Adipocyte (in vitro differentiated cells): ENCODE measurements around the gene TUBGCP2.

ENCODE experiments used
- DNase-seq: peaks from one replicate; pipeline ENCODE4 v3.0.0-alpha.2; 2015; ENCODE audit warnings: low read depth
- H3K27me3 ChIP-seq: replicated peaks from 2 replicates; pipeline ENCODE4 v1.7.0; 2013; ENCODE audit warnings: mild to moderate bottlenecking, low read length, moderate library complexity; ENCODE audit not compliant: control insufficient read depth, insufficient read depth
- H3K36me3 ChIP-seq: 2 replicates; pipeline ENCODE4 v1.7.0; 2013; ENCODE audit warnings: low read length, mild to moderate bottlenecking, moderate library complexity; ENCODE audit not compliant: control insufficient read depth, insufficient read depth, severe bottlenecking
- H3K4me1 ChIP-seq: 2 replicates; pipeline ENCODE4 v1.7.0; 2013; ENCODE audit warnings: mild to moderate bottlenecking, low read length, moderate library complexity; ENCODE audit not compliant: control insufficient read depth, insufficient read depth
- H3K4me3 ChIP-seq: 2 replicates; pipeline ENCODE4 v1.7.0; 2013; ENCODE audit warnings: mild to moderate bottlenecking, low read length, moderate library complexity
- H3K9ac ChIP-seq: 2 replicates; pipeline ENCODE4 v1.7.0; 2013; ENCODE audit warnings: mild to moderate bottlenecking, low read length, moderate library complexity
- H3K9me3 ChIP-seq: 2 replicates; pipeline ENCODE4 v1.7.0; 2013; ENCODE audit warnings: mild to moderate bottlenecking, low read length, moderate library complexity; ENCODE audit not compliant: control insufficient read depth

Gene TUBGCP2

GRCh38 chr10:133249094-133249780, 59.4 kb downstream of the TUBGCP2 start:
- H3K4me1 ChIP-seq, result peaks cover 3% of the 10 kb centered on the region
- no peak overlapping the region for H3K4me3 ChIP-seq

GRCh38 chr10:133248334-133248715, 60.3 kb downstream of the TUBGCP2 start:
- no peaks in the 10 kb centered on the region for H3K9me3 ChIP-seq
- H3K4me1 ChIP-seq, result peaks cover 3% of the 10 kb centered on the region
- no peak for DNase-seq
- no peak overlapping the region for H3K9ac ChIP-seq
- H3K36me3 ChIP-seq, result no peaks in the 10 kb centered on the region
- peaks cover 36% of the 10 kb centered on the region for H3K27me3 ChIP-seq
- H3K4me3 ChIP-seq, result no peak overlapping the region

More at GRCh38 chr10:133249094-133249780, 59.4 kb downstream of the TUBGCP2 start:
- DNase-seq, result no peak
- H3K27me3 ChIP-seq, result peaks cover 29% of the 10 kb centered on the region
- no peaks in the 10 kb centered on the region for H3K36me3 ChIP-seq
- no peaks in the 10 kb centered on the region for H3K9me3 ChIP-seq
- H3K9ac ChIP-seq, result no peak overlapping the region

GRCh38 chr10:133247681-133248333, 60.9 kb downstream of the TUBGCP2 start:
- no peak for DNase-seq
- no peaks in the 10 kb centered on the region for H3K36me3 ChIP-seq
- H3K9ac ChIP-seq, result no peak overlapping the region
- peaks cover 3% of the 10 kb centered on the region for H3K4me1 ChIP-seq
- no peak overlapping the region for H3K4me3 ChIP-seq
- peaks cover 42% of the 10 kb centered on the region for H3K27me3 ChIP-seq
- H3K9me3 ChIP-seq, result no peaks in the 10 kb centered on the region

- Histone ChIP-seq H3K9me3 (no peaks in the 10 kb centered on the region), H3K4me3 (no peak overlapping the region), H3K4me1 (peaks cover 3% of the 10 kb centered on the region), H3K36me3 (no peaks in the 10 kb centered on the region), H3K9ac (no peak overlapping the region), H3K27me3 (peaks cover 55% of the 10 kb centered on the region)
- no peak for DNase-seq
These were observed 62.4 kb downstream of the TUBGCP2 start for GRCh38 chr10:133246236-133246626.

- Histone ChIP-seq H3K9me3 (no peaks in the 10 kb centered on the region), H3K4me3 (no peak overlapping the region), H3K9ac (no peak overlapping the region), H3K4me1 (peaks cover 3% of the 10 kb centered on the region), H3K27me3 (peaks cover 57% of the 10 kb centered on the region), H3K36me3 (no peaks in the 10 kb centered on the region)
- no peak for DNase-seq
These were observed 63.0 kb downstream of the TUBGCP2 start for GRCh38 chr10:133245439-133246235.

GRCh38 chr10:133243593-133243992, 65.1 kb downstream of the TUBGCP2 start:
- Histone ChIP-seq H3K4me3 (no peak overlapping the region), H3K9me3 (no peaks in the 10 kb centered on the region), H3K27me3 (peaks cover 54% of the 10 kb centered on the region), H3K4me1 (peaks cover 3% of the 10 kb centered on the region), H3K36me3 (no peaks in the 10 kb centered on the region), H3K9ac (no peak overlapping the region)
- no peak for DNase-seq

- DNase-seq, result no peak
- Histone ChIP-seq H3K4me3 (no peak overlapping the region), H3K4me1 (peaks cover 3% of the 10 kb centered on the region), H3K36me3 (no peaks in the 10 kb centered on the region), H3K9ac (no peak overlapping the region), H3K27me3 (peaks cover 48% of the 10 kb centered on the region), H3K9me3 (no peaks in the 10 kb centered on the region)
These were observed 65.9 kb downstream of the TUBGCP2 start for GRCh38 chr10:133242611-133243356.

- Histone ChIP-seq H3K9ac (no peak overlapping the region), H3K27me3 (peaks cover 41% of the 10 kb centered on the region), H3K9me3 (no peaks in the 10 kb centered on the region), H3K4me1 (peaks cover 3% of the 10 kb centered on the region), H3K4me3 (no peak overlapping the region), H3K36me3 (no peaks in the 10 kb centered on the region)
- DNase-seq, result no peak
These were observed 67.0 kb downstream of the TUBGCP2 start for GRCh38 chr10:133241501-133242205.

GRCh38 chr10:133239990-133240389, 68.7 kb downstream of the TUBGCP2 start:
- no peaks in the 10 kb centered on the region for H3K36me3 ChIP-seq
- H3K9me3 ChIP-seq, result no peaks in the 10 kb centered on the region
- no peak overlapping the region for H3K4me3 ChIP-seq
- no peaks in the 10 kb centered on the region for H3K4me1 ChIP-seq
- no peak overlapping the region for H3K9ac ChIP-seq
- no peak for DNase-seq
- H3K27me3 ChIP-seq, result peaks cover 39% of the 10 kb centered on the region

- no peak overlapping the region for H3K9ac ChIP-seq
- H3K36me3 ChIP-seq, result no peaks in the 10 kb centered on the region
- no peak overlapping the region for H3K4me3 ChIP-seq
- peaks cover 33% of the 10 kb centered on the region for H3K27me3 ChIP-seq
- no peaks in the 10 kb centered on the region for H3K4me1 ChIP-seq
- no peak for DNase-seq
- H3K9me3 ChIP-seq, result no peaks in the 10 kb centered on the region
These were observed 70.2 kb downstream of the TUBGCP2 start for GRCh38 chr10:133238466-133238804.
